GM19438 (cell line): ENCODE results near the gene CKMT2.
"Not testable (repeated sequence)": the region's sequence is repeated elsewhere in the genome, so short reads cannot be mapped to it uniquely, and the experiment has no call there.

Experiments
- ATAC-seq: cut with Tn5 transposase; IDR thresholded peaks from one replicate; pipeline ENCODE4 v1.9.1; 2021; ENCODE audit warnings: low read depth; ENCODE audit not compliant: unreplicated experiment

The CKMT2 gene

DNA sequence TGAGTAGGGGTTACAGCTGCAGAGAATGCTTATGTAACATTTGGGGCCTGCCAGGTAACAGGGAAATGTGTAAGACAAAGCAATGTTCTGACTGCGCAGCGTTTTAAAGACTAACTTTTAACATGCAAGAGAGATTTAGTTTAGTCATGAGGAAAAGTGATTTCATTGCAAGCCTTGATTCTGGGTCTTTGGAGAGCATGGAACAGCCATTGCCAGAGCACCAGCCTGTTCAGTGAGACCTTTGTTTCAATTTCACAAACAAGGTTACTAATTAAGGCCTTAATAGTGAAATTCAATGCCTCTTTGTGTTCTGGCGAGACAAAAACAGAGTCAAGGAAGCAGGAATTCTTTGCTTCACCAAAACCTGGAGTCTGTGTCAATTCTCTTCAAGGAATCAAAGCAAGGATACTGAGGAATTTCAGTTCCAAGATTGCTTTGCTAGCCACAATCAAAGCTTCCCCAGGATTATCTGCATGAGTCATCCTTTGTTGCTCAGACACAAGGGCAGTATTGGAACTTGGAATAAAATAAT is 14.4 kb downstream of the CKMT2 start:
- ATAC-seq = no peak

DNA sequence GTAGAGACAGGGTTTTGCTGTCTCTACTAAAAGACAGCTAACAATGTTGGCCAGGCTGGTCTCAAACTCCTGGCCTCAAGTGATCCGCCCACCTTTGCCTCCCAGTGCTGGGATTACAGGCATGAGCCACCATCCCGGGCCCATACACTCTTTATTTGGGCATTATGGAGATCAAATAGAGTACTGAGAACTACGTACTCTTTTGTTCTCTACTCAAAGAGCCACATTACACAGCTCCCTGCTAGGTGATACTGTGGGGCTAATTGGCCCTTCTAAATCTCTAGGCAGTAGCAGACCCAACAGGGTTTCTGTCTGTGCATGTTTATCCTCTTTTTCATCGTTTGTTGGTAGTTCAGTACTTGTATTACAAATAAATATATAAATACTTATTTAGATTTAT is 16.1 kb downstream of the CKMT2 start:
- no peak for ATAC-seq

DNA sequence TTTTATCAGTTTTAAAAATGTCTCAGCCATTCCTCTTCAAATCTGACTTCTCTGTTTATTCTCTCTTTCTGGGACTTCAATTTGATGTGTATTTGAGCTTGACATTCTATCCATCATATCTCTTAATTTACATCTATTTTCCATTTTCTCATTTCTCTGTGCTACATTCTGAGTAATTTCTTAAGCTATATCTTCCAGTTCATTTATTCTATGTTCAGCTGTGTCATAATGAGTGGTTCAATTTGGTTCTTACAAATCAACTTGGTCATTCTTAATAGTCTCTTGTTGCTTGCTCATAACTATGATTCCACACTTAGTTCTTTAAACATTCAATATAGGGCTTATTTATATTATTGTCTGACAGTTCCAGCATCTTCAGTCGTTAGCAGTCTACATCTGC is 16.9 kb downstream of the CKMT2 start:
- ATAC-seq = no peak

DNA sequence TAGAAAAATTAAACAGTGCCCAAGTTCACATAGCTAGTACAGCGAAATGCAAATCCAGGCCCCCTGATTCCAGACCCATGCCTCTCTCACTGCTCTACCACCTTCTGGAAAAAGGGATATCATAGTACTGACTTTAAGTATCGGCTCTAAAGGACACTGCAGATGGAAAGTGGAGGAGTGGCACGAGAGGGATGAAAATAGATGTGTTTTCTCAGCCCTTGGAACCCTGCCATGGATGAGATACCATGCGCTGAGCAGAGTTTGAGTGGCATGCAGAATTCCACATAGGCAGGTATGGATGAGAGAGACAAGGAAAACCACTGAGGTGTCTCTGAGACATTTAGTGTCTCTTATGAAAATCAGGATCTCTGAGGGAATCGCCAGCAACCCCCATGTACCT is 18.8 kb downstream of the CKMT2 start:
- ATAC-seq = no peak

DNA sequence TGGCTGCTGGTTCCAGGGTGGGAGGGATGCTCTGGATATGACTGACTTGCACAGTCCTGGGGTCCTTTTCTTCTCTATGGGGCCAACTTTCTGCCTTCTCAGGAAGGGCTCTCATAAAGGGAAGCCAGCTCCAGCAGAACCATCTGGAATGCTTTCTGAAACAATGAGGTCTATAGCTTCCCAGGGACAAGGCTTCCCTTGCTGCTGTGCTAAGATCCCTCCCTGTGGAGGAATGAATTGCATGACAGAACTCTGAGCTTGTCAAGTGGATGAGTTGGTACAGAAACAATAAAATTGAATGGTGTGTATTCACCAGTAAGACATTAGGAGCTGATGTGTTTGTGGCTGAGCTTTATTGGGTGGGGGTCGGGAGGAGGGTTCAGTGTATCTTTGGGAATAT is 19.8 kb downstream of the CKMT2 start:
- no peak for ATAC-seq

DNA sequence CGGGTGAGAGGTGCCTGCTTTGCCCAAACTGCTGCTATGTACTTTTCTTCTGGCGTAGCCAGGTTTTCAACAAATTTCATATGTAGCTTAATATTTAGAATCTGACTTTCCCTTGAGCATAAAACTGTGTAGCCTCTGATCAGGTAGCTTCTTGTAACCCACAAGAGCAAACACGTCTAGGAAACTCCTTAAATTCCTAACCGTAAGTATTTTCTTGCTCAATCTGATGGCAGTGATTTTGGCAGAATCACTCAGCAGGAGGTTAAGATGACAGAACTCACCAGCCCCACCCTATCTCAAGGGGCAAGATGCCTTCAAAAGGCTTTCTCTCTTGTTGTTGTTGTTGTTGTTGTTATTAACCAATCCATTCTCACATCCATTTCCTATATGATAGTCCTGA is 20.8 kb downstream of the CKMT2 start:
- ATAC-seq = no peak

DNA sequence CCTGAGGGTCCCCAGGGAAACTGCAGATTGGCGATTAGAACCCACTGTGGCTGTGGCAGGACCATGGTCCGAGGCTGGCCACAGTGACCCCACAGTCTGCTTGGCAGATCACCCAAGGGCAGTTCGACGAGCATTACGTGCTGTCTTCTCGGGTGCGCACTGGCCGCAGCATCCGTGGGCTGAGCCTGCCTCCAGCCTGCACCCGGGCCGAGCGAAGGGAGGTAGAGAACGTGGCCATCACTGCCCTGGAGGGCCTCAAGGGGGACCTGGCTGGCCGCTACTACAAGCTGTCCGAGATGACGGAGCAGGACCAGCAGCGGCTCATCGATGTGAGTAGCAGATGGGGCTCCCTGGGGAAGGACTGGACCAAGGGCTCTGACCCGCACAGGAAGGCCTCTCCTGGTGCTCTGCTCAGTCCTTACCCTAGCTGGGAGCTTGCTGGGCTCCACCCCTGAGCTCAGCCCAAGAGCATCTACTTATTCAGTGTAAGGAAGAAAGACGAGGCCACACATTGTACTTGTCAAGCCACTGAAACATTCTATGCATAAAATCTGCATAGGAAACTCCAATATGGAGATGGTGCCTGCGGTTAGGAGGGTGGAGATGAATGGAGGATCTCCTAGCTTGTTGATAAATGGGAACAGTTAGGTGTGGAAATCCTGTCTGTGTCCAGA is 21.9 kb downstream of the CKMT2 start:
- ATAC-seq = no peak

DNA sequence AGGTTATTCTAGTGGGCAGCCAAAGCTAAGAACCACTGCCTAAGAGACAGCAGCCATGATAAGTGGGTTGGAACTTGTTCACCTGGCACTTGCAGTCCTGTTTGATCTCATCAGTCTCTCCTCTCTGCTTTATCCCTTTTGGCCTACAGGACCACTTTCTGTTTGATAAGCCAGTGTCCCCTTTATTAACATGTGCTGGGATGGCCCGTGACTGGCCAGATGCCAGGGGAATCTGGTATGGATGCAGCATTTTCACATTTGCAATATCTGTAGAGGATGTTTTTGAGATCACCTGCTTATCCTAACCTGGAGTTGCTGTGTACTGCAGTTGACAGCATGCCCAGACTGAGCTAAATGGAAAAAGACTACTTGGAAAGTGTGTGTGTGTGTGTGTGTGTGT is 23.6 kb downstream of the CKMT2 start:
- ATAC-seq = no peak

DNA sequence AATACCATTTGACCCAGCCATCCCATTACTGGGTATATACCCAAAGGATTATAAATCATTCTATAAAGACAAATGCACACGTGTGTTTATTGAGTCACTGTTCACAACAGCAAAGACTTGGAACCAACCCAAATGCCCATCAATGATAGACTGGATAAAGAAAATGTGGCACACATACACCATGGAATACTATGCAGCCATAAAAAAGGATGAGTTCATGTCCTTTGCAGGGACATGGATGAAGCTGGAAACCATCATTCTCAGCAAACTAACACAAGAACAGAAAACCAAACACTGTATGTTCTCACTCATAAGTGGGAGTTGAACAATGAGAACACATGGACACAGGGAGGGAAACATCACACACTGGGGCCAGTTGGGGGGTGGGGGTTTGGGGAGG is 29.7 kb downstream of the CKMT2 start:
- ATAC-seq = not testable (repeated sequence)

DNA sequence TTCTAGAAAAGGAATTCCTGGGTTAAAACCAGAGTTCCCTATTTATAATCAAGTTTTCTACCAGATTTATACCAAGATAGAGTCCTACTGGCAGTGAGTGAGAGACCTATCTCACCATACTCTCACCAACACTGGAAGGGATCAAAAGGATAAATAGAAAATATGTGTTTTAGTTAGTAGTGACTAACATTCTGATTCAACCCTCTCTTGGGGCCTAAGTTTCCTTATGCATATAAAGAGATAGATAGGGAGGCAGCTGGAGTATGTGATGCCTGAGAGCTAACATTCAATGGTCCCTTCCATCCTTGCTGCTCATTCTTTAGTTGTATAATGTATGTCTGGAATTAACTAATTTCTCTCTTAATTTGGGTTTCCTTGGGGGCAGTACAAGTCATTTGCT is 32.0 kb downstream of the CKMT2 start:
- ATAC-seq = no peak

DNA sequence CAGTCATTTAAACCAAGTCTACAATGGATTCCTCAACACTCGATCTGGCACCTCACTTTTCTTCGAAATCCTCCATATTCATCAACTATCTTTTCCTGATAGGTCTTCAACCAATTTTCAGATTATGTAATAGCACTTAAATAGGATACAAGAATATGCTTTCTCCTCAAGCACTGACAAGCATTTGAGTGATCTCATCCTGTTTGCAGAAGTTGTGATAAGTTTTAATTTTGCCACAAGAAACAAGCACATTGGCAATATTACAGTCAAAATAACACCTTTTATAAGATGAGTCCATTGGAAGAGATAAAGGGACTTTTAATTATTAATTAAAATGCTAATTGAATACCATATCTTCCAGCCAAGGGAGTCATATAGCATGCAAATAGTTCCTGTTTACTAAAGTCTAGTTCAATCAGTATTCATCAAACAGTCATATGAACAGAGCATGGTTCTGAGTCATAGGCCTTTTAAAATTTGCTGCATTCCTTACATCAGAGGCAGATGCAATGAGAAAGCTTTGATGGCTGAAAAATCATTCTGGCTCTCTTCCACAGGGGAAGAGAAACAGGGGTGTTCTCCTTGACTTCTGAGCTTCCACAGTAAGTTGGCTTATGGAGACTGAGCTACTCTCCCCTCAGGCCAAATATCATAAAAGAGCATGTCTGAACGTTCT is 35.5 kb downstream of the CKMT2 start:
- ATAC-seq = no peak

DNA sequence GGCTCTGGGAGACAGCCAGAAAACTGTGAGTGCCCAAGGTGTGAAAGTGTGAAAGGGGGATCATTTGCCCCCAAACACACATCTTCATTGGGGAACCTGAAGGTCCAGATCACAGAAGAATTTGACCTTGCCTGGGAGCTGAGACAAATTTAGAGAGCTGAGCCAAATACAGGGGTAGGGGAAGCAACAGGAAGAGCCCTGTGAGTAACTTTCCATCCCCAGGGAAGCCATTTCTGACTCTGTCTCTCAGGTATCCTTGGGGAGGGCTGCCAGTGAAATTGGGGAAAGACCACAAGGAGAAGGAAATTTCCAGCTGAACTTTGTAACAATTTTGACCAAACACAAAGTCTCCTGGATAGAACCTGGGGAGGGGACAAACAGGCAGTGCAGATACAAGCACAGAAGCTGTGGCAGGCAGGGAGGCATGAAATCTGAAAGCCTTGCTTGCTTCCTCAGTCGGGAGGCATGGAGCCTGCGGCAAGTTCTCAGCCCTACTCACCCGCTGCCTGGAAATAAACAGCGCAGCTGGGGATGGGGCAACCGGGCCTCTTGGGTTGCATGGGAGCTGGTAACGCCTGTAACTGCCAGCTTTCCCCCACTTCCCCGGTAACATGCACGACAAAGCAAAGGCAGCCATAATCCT is 36.8 kb downstream of the CKMT2 start:
- no peak for ATAC-seq

DNA sequence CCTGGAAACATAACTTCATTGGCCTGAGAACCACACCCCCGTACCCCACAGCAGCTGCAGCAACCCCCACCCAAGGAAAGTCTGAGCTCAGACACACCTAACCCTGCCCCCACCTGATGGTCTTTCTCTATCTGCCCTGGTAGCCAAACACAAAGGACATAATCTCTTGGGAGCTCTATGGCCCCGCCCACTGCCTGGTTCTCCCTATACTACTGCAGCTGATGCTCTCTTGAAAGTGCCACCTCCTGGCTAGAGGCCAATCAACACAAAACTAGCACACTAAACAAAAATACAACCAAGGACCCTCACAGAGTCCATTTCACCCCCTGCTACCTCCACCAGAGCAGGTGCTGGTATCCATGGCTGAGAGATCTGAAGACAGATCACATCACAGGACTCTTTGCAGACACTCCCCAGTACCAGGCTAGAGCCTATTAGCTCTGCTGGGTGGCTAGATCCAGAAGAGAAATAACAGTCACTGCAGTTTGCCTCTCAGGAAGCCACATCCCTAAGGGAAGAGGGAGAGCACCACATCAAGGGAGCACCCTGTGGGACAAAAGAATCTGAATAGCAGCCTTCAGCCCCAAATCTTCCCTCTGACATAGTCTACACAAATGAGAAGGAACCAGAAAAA is 37.4 kb downstream of the CKMT2 start:
- not testable (repeated sequence) for ATAC-seq

DNA sequence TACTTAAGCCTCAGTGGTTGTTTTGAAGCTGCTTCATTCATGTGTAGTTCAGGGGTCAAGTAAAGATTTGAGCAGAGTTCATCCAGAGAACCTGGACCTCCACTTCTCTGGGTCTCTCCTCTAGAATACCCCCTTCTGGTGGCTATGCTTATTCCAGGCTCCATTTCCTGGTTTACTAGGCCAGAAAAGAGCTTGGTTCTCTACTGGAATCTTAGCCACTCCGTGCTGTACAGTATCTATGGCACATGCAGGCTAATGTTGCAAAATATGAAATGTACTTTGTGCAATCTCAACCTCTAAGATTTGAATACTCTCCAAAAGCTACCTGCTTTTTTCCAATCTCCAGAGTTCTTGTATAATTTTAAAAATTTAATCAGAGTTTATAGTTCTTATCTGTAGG is 50.9 kb downstream of the CKMT2 start:
- ATAC-seq = no peak

DNA sequence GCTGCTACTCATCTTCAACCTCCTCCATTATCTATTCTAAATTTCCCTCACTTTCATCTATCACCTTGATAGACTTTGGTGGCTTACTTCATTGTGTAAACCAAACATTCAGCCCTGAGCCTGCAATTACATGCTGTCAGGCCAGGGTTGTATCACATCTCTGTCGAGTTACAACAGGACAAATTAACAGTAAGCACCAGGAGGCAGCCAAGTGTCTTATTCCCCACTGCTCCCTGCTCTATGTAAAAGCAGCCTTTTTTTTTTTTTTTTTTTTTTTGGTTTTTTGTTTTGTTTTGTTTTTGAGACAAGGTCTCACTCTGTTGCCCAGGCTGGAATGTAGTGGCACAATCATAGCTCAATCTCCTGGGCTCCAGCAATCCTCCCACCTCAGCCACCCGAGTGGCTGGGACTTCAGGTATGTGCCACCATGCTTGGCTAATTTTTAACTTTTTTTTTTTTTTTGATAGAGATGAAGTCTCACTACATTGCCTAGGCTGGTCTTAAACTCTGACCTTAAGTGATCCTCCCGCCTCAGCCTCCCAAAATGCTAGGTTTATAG is 53.0 kb downstream of the CKMT2 start:
- no peak for ATAC-seq

DNA sequence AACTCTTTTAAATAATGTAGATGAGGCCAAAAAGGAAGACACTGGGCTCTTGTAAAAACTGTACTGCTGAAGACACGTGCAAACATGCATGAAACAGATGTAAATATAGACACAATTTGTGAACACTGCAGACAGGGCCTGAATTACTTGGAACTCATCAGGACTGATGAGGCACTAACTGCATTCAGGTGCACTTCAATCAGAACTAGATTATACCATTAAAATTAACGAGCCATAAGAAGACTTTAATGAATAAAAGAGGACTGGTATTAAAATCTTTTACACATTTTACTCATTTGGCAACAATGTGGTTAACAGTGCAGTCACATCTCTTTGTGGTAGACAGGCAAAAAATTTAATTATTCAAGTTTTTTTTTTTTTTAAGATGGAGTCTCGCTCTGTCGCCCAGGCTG is 54.9 kb downstream of the CKMT2 start:
- no peak for ATAC-seq

DNA sequence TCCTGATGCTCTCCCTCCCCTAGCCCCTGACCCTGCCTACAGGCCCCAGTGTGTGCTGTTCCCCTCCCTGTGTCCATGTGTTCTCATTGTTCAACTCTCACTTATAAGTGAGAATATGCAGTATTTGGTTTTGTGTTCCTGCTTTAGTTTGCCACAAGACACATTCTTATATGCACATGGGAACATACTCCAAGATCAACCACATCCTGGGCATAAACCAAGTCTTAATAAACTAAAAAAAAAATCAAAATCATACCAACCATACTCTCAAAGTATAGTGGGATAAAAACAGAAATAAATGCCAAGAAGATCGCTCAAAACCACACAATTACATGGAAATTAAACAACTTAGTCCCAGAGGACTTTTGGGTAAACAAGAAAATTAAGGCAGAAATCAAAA is 57.0 kb downstream of the CKMT2 start:
- ATAC-seq = no peak

DNA sequence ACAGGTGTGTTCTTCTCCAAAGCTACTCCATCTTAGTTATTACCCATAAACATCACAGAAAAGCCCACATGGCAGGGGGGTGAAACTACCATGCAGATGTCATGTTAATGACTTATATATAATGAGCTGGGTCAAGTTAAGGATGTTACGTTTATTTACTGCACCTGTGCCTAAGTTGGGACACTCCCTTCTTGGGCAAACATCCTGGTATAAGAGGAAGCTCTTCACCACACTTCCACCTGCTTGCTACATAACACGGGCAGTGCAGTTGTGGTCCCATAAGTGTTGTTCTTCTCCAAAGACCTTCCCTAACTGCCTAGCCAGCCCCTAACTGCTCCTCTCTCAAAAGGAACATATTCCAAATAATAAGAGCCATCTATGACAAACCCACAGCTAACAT is 59.0 kb downstream of the CKMT2 start:
- no peak for ATAC-seq

DNA sequence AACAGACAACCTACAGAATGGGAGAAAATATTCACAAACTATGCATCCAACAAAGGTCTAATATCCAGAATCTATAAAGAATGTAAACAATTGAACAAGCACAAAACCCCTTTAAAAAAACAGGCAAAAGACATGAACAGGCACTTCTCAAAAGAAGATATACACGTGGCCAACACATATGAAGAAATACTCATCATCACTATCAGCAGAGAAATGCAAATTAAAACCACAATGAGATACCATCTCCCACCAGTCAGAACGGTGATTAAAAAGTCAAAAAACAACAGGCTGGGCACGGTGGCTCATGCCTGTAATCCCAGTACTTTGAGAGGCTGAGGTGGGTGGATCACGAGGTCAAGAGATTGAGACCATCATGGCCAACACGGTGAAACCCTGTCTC is 60.9 kb downstream of the CKMT2 start:
- ATAC-seq = not testable (repeated sequence)

DNA sequence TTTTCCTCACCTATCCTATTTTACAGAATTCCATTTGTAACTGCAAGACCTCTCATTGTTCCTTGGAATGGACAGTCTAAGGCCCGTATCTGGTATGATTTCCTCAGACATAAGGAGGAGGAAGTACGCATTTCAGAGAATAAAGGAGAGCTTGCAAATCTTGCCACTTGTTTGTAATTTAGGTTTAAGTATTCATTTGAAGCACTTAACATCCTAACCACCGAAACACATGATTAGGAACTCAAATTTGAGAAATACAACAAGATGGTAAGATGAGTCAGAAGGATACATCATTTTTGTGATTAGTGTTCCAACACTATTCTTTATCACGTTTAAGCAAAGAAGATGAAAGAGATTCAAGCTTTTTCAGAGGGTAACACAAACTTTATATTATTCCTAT is 64.4 kb downstream of the CKMT2 start:
- ATAC-seq = no peak

DNA sequence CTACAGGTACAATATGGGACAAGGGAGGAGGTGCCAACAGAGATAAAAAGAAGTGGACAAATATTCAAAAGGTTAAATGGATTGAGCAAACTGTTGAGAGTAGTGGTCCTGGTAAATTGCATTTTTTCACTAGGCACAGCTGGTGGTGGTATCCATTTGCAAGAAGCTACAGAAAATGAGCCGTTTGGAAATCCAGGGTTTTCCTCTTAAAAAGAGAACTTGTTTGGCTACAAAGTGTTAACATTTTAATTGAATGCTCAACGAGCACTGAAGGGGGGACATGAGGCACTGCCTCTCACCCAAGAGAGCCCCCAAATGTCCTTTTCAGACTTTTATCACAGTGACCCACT is 67.8 kb downstream of the CKMT2 start:
- no peak for ATAC-seq
